Esophagus squamous epithelium (tissue), 5 donors: ENCODE measurements around the gene UQCRHL. TPM values are rescaled to one million over a fixed set of nuclear protein-coding genes. Genes with fewer than 3 reads are reported as not detected.
"Not testable (repeated sequence)": the region's sequence is repeated elsewhere in the genome, so short reads cannot be mapped to it uniquely, and the experiment has no call there.

Experiments used
- DNase-seq: peaks from one replicate; lab custom pipeline; 2025; lab: John Stamatoyannopoulos, UW
- H3K27ac ChIP-seq, 4 donors: fragments of 200-600 bp; sonication (generic); one replicate each; pipeline ENCODE4 v1.5.1; 2016 to 2019; ENCODE audit warnings: mild to moderate bottlenecking in 1 of 4
- H3K27me3 ChIP-seq, 4 donors: fragments of 200-600 bp; sonication (generic); 1 replicate in 3 of 4; 2 replicates in 1 of 4; pipeline versions ENCODE4 v1.5.1 to v1.6.0; 2017 to 2021; ENCODE audit warnings: antibody characterized with exemption in 1 of 4
- H3K36me3 ChIP-seq, 3 donors: fragments of 200-600 bp; sonication (generic); one replicate each; pipeline ENCODE4 v1.5.1; 2016 to 2019
- H3K4me1 ChIP-seq, 3 donors: fragments of 200-600 bp; sonication (generic); one replicate each; pipeline ENCODE4 v1.5.1; 2017 to 2019
- H3K4me3 ChIP-seq, 4 donors: fragments of 200-600 bp; sonication (generic); 1 replicate in 3 of 4; 2 replicates in 1 of 4; pipeline ENCODE4 v1.5.1; 2016 to 2019; ENCODE audit warnings: mild to moderate bottlenecking in 2 of 4, moderate library complexity in 1 of 4
- H3K9me3 ChIP-seq, 3 donors: fragments of 200-600 bp; sonication (generic); one replicate each; pipeline ENCODE4 v1.5.1; 2016 to 2019
- CTCF ChIP-seq, 6 experiments: fragments of 450-650 bp in 4 of 6; fragments of 200-600 bp in 2 of 6; sonication (generic) in 2 of 6; IDR thresholded peaks; one replicate each; pipeline ENCODE4 v1.5.1; 2016 to 2019; ENCODE audit warnings: antibody characterized with exemption in 6 of 6, mild to moderate bottlenecking in 4 of 6, moderate library complexity in 4 of 6
- POLR2A ChIP-seq, 4 donors: fragments of 450-650 bp; IDR thresholded peaks; one replicate each; pipeline ENCODE4 v1.6.1; 2017; ENCODE audit warnings: antibody characterized with exemption in 4 of 4, mild to moderate bottlenecking in 4 of 4, moderate library complexity in 3 of 4
- WGBS, 2 donors: methylation state at CpG; one replicate each; pipeline ENCODE4 v1.1.5; 2018; 5-methylcytosine and 5-hydroxymethylcytosine counted together
- intact Hi-C: fragments of 100-400 bp; cut with DNase I; formaldehyde crosslinking; loops from one replicate; pipeline ENCODE4 v1.15.0; 2022
- total RNA-seq, 4 donors: library from RNA; depleted of rRNA; stranded (reverse); fragments of >200 nt; gene quantifications; one replicate each; pipeline ENCODE4 v1.1.0, GENCODE V29; 2016
- donor health status: DM: yes; HTN: yes; CAD: no.

The UQCRHL gene
- total RNA-seq, 4 donors from 2014 or later = 0.64 to 1.8 (median 0.78) TPM

GRCh38 chr1:15830258-15830657 is 22.8 kb upstream of the UQCRHL start:
- H3K4me1 ChIP-seq = peaks cover 18 to 73% (median 27%) of the 10 kb centered on the region in 3 donors
- no peak for TF ChIP-seq POLR2A (IDR thresholded peaks at IDR 0.05)
- peak in 2 of 6 experiments; percentile 9 to 26 for TF ChIP-seq CTCF (IDR thresholded peaks at IDR 0.05)

GRCh38 chr1:15828931-15829330 is 21.5 kb upstream of the UQCRHL start:
- H3K9me3 ChIP-seq, H3K27me3 ChIP-seq, H3K27ac ChIP-seq, DNase-seq, H3K36me3 ChIP-seq, H3K4me3 ChIP-seq, intact Hi-C loops: not testable (repeated sequence)
- H3K4me1 ChIP-seq = peaks cover 18 to 75% (median 27%) of the 10 kb centered on the region in 3 donors
- 88% methylated on average over 12 to 13 of the region's 14 CpGs for WGBS, 2 donors

More at GRCh38 chr1:15830258-15830657, 22.8 kb upstream of the UQCRHL start:
- DNase-seq = no peak
- Histone ChIP-seq H3K4me3 (no peak overlapping the region), H3K36me3 (no peaks in the 10 kb centered on the region), H3K27ac (peak overlapping the region in 3 of 4 donors; percentile 25 to 100 (median 99)), H3K9me3 (no peaks in the 10 kb centered on the region), H3K27me3 (no peaks in the 10 kb centered on the region)
- WGBS, 2 donors = 41 to 71% methylated on average over 1 of the region's 1 CpG
- intact Hi-C loops = no loop called here

- Histone ChIP-seq H3K27ac (peak overlapping the region in 2 of 4 donors; percentile 27 to 68), H3K4me1 (peaks cover 13 to 73% (median 21%) of the 10 kb centered on the region in 3 donors)
- intact Hi-C loops, H3K4me3 ChIP-seq, H3K9me3 ChIP-seq, DNase-seq, H3K36me3 ChIP-seq, H3K27me3 ChIP-seq: not testable (repeated sequence)
- 91 to 100% methylated on average over 4 to 15 of the region's 15 CpGs for WGBS, 2 donors
These were observed 20.1 kb upstream of the UQCRHL start for GRCh38 chr1:15827567-15827966.

DNA sequence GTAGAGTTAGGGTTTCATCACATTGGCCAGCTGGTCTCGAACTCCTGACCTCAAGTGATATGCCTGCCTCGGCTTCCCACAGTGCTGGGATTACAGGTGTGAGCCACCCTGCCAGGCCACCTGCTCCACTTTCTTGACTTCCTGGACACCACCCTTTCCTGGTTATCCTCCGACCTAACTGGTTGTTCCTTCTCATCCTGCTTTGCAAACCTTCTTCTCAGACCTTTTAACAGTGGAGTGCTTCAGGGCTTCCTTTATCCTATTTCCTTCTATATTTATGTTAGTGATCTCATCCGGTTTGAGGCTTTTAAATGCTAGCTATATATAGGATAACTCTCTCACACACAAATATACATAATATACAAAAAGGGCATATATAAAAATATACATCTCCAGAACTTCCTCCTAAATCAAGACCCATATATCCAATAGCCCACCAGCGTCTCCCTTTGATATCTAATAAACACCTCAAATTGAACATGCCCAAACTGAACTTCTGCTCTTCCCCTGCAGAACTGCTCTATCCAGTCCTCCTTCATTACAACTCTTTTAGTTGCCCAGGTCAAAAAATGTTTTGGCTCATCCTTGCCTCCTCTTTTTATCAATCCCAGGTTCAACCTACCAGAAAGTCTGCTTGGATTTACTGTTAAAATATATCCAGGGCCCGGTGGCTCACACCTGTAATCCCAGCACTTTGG is 19.5 kb upstream of the UQCRHL start:
- Histone ChIP-seq H3K4me3 (no peak overlapping the region), H3K27me3 (no peaks in the 10 kb centered on the region), H3K9me3 (no peaks in the 10 kb centered on the region), H3K4me1 (peaks cover 9 to 67% (median 17%) of the 10 kb centered on the region in 3 donors), H3K27ac (peak overlapping the region in 2 of 4 donors; percentile 27 to 68), H3K36me3 (no peaks in the 10 kb centered on the region)
- 49 to 50% methylated on average over 3 to 6 of the region's 6 CpGs for WGBS, 2 donors
- intact Hi-C loops = no loop called here
- TF ChIP-seq POLR2A (IDR thresholded peaks at IDR 0.05) (no peak), CTCF (IDR thresholded peaks at IDR 0.05) (no peak)
- DNase-seq = no peak

DNA sequence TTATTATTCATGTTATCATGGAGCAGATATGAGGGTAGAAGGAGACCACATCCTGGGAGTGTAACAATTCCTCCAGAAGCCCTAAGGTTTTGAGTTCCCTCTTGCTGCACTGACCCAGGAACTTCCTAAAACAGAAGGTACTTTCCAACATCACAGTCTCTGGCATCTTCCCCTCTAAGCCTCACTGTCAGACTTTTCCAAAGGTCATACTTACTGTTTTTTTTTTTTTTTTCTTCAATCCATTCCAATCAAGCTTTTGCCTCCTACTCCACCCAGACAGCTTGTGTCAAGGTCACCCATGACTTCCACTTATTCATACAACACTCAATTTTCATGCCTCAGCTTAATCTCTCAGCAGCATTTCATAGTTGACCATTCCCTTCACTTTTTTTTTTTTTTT is 18.4 kb upstream of the UQCRHL start:
- Histone ChIP-seq H3K4me3 (no peak overlapping the region), H3K27ac (peak overlapping the region in 2 of 4 donors; percentile 4 to 64), H3K36me3 (no peaks in the 10 kb centered on the region), H3K27me3 (no peaks in the 10 kb centered on the region), H3K9me3 (no peaks in the 10 kb centered on the region), H3K4me1 (peaks cover 8 to 56% (median 9%) of the 10 kb centered on the region in 3 donors)
- intact Hi-C loops = no loop called here
- no peak for DNase-seq
- TF ChIP-seq POLR2A (IDR thresholded peaks at IDR 0.05) (no peak), CTCF (IDR thresholded peaks at IDR 0.05) (no peak)

DNA sequence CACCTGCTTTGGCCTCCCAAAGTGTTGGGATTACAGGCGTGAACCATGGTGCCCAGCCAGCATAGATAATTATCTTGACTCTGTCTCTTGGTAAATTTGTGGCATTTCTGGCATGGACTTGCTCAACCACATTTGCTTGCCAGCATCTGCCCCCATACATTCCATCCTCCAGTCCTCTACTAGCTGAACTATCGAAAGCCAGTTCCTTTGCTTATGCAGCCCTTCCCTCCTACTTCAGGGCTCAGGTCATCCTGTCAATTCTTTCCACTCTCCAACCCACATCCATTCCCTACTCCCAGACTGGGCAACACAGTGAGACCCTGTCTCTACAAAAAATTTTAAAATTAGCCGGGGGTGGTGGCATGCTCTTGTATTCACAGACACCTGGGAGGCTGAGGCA is 13.0 kb upstream of the UQCRHL start:
- DNase-seq = no peak
- intact Hi-C loops = no loop called here
- no peak for TF ChIP-seq POLR2A (IDR thresholded peaks at IDR 0.05)
- 47 to 76% methylated on average over 3 of the region's 3 CpGs for WGBS, 2 donors
- H3K27ac ChIP-seq = no peak overlapping the region
- no peaks in the 10 kb centered on the region for H3K36me3 ChIP-seq
- peaks cover 0 to 38% (median 5%) of the 10 kb centered on the region in 3 donors for H3K4me1 ChIP-seq
- H3K27me3 ChIP-seq = no peaks in the 10 kb centered on the region
- no peaks in the 10 kb centered on the region for H3K9me3 ChIP-seq
- H3K4me3 ChIP-seq = no peak overlapping the region
